Measurements from ENCODE around the gene ACE2.

Gene ACE2

GRCh38 chrX:15644560-15644872, 43.8 kb upstream of the ACE2 start:
- TF ChIP-seq EZH2phosphoT487 (IDR thresholded peaks at IDR 0.05; ENCODE audit: low read depth) (no peak), CTCF (IDR thresholded peaks at IDR 0.05; ENCODE audit: low read depth, low read length) (no peak)
- no peaks in the 10 kb centered on the region for H3K9me3 ChIP-seq (ENCODE audit: insufficient read depth, low read length)

GRCh38 chrX:15643786-15644559, 43.2 kb upstream of the ACE2 start:
- Histone ChIP-seq H3K36me3 (replicated peaks; ENCODE audit: low read depth, low read length) (no peaks in the 10 kb centered on the region), H3K4me1 (ENCODE audit: low read length) (no peaks in the 10 kb centered on the region), H3K79me2 (ENCODE audit: low read length) (no peaks in the 10 kb centered on the region), H4K20me1 (ENCODE audit: insufficient read depth, low read length) (no peaks in the 10 kb centered on the region), H3K27ac (ENCODE audit: low read length) (no peak overlapping the region), H3K4me3 (ENCODE audit: low read length) (no peak overlapping the region), H3K27me3 (ENCODE audit: low read depth, low read length) (peaks cover 4% of the 10 kb centered on the region; the same call in 1 of the 2 replicates), H3K9ac (ENCODE audit: low read length) (no peak overlapping the region), H2AFZ (ENCODE audit: low read depth, low read length) (no peak overlapping the region), H3K4me2 (ENCODE audit: low read length) (no peak overlapping the region), H3K9me3 (ENCODE audit: insufficient read depth, low read length) (no peaks in the 10 kb centered on the region)
- TF ChIP-seq CTCF (IDR thresholded peaks at IDR 0.05; ENCODE audit: low read depth, low read length) (no peak), EZH2phosphoT487 (IDR thresholded peaks at IDR 0.05; ENCODE audit: low read depth) (no peak)

More at GRCh38 chrX:15644560-15644872, 43.8 kb upstream of the ACE2 start:
- Histone ChIP-seq H3K9ac (ENCODE audit: low read length) (no peak overlapping the region), H3K4me3 (ENCODE audit: low read length) (no peak overlapping the region), H3K4me2 (ENCODE audit: low read length) (no peak overlapping the region), H4K20me1 (ENCODE audit: insufficient read depth, low read length) (no peaks in the 10 kb centered on the region), H3K27me3 (ENCODE audit: low read depth, low read length) (peaks cover 4% of the 10 kb centered on the region; the same call in 1 of the 2 replicates), H3K27ac (ENCODE audit: low read length) (no peak overlapping the region), H3K79me2 (ENCODE audit: low read length) (no peaks in the 10 kb centered on the region), H3K36me3 (replicated peaks; ENCODE audit: low read depth, low read length) (no peaks in the 10 kb centered on the region), H2AFZ (ENCODE audit: low read depth, low read length) (no peak overlapping the region), H3K4me1 (ENCODE audit: low read length) (no peaks in the 10 kb centered on the region)

- TF ChIP-seq EZH2phosphoT487 (IDR thresholded peaks at IDR 0.05; ENCODE audit: low read depth) = no peak
- TF ChIP-seq CTCF (IDR thresholded peaks at IDR 0.05; ENCODE audit: low read depth, low read length) = no peak
- H2AFZ ChIP-seq (ENCODE audit: low read depth, low read length) = no peak overlapping the region
- no peak overlapping the region for H3K4me2 ChIP-seq (ENCODE audit: low read length)
- no peak overlapping the region for H3K4me3 ChIP-seq (ENCODE audit: low read length)
- no peaks in the 10 kb centered on the region for H3K36me3 ChIP-seq (replicated peaks; ENCODE audit: low read depth, low read length)
- H3K27me3 ChIP-seq (ENCODE audit: low read depth, low read length) = no peaks in the 10 kb centered on the region
- H3K9me3 ChIP-seq (ENCODE audit: insufficient read depth, low read length) = no peaks in the 10 kb centered on the region
- H3K79me2 ChIP-seq (ENCODE audit: low read length) = no peaks in the 10 kb centered on the region
- H4K20me1 ChIP-seq (ENCODE audit: insufficient read depth, low read length) = no peaks in the 10 kb centered on the region
- H3K9ac ChIP-seq (ENCODE audit: low read length) = no peak overlapping the region
- H3K27ac ChIP-seq (ENCODE audit: low read length) = no peak overlapping the region
- no peaks in the 10 kb centered on the region for H3K4me1 ChIP-seq (ENCODE audit: low read length)
Observed at GRCh38 chrX:15631637-15632036, 30.9 kb upstream of the ACE2 start.

- no peak overlapping the region for H3K4me3 ChIP-seq (ENCODE audit: low read length)
- H4K20me1 ChIP-seq (ENCODE audit: insufficient read depth, low read length) = no peaks in the 10 kb centered on the region
- TF ChIP-seq CTCF (IDR thresholded peaks at IDR 0.05; ENCODE audit: low read depth, low read length) (no peak), EZH2phosphoT487 (IDR thresholded peaks at IDR 0.05; ENCODE audit: low read depth) (no peak)
- H3K79me2 ChIP-seq (ENCODE audit: low read length) = no peaks in the 10 kb centered on the region
- no peaks in the 10 kb centered on the region for H3K36me3 ChIP-seq (replicated peaks; ENCODE audit: low read depth, low read length)
- H3K9ac ChIP-seq (ENCODE audit: low read length) = no peak overlapping the region
- no peaks in the 10 kb centered on the region for H3K9me3 ChIP-seq (ENCODE audit: insufficient read depth, low read length)
- no peak overlapping the region for H3K4me2 ChIP-seq (ENCODE audit: low read length)
- H3K27ac ChIP-seq (ENCODE audit: low read length) = no peak overlapping the region
- H3K4me1 ChIP-seq (ENCODE audit: low read length) = no peaks in the 10 kb centered on the region
- no peak overlapping the region for H2AFZ ChIP-seq (ENCODE audit: low read depth, low read length)
- peaks cover 10% of the 10 kb centered on the region; the same call in 1 of the 2 replicates for H3K27me3 ChIP-seq (ENCODE audit: low read depth, low read length)
Observed at GRCh38 chrX:15623054-15623453, 22.3 kb upstream of the ACE2 start.

All from OCI-LY3 (cell line).